Left lung (tissue), 10 donors: ENCODE data around the gene CACNA1A. TPM values are rescaled to one million over a fixed set of nuclear protein-coding genes. Genes with fewer than 3 reads are reported as not detected.

Source experiments
- ATAC-seq: fragments of 200-7000 bp; cut with Tn5 transposase; one replicate; pipeline ENCODE4 v1.9.1; 2020; ENCODE audit warnings: moderate library complexity
- DNase-seq, 4 donors: peaks; one replicate each; pipeline ENCODE4 v3.0.0-alpha.2; 2013 to 2020
- H3K27ac ChIP-seq, 2 donors: fragments of 200-600 bp; sonication (generic) in 1 of 2; one replicate each; pipeline versions ENCODE4 v1.5.0 to v1.8.0; 2020 to 2021
- H3K27me3 ChIP-seq, 2 donors: fragments of 200-600 bp; sonication (generic) in 1 of 2; one replicate each; pipeline versions ENCODE4 v1.5.0 to v1.8.0; 2020 to 2021
- H3K36me3 ChIP-seq, 2 donors: fragments of 200-600 bp; sonication (generic) in 1 of 2; one replicate each; pipeline versions ENCODE4 v1.5.0 to v1.8.0; 2020 to 2021
- H3K4me1 ChIP-seq, 2 donors: fragments of 200-600 bp; one replicate each; pipeline ENCODE4 v1.8.0; 2021
- H3K4me3 ChIP-seq, 2 donors: fragments of 200-600 bp; sonication (generic) in 1 of 2; one replicate each; pipeline versions ENCODE4 v1.5.0 to v1.8.0; 2020 to 2021; ENCODE audit warnings: mild to moderate bottlenecking in 1 of 2
- H3K9me3 ChIP-seq, 2 donors: fragments of 200-600 bp; sonication (generic) in 1 of 2; one replicate each; pipeline versions ENCODE4 v1.5.0 to v1.8.0; 2020 to 2021
- CTCF ChIP-seq, 2 donors: fragments of 200-600 bp; sonication (generic) in 1 of 2; IDR thresholded peaks; one replicate each; pipeline versions ENCODE4 v1.5.0 to v1.8.0; 2021; ENCODE audit warnings: antibody characterized with exemption in 2 of 2
- intact Hi-C, 2 donors: fragments of 100-400 bp; cut with DNase I; formaldehyde crosslinking; loops; one replicate each; pipeline versions ENCODE4 v1.11.2 to v1.14.2; 2022
- polyA plus RNA-seq, 6 donors: library from polyadenylated mRNA; unstranded; fragments of 120-200 nt; gene quantifications; one replicate each; pipeline ENCODE4 v1.2.1, GENCODE V29; 2013; ENCODE audit not compliant: insufficient read length in 6 of 6
- total RNA-seq, 2 donors: library from RNA; stranded (reverse); fragmentation: NEBNext Ultra II Directional; extraction: Animal tissue kit (Norgen Biotek cat#: 25700); gene quantifications; one replicate each; pipeline ENCODE4 v1.2.1, GENCODE V29; 2021
- donor health status: DM: no; HTN: yes; CAD: no.
- donor health status: DM: no; HTN: no; CAD: no.

CACNA1A gene
- total and polyA plus RNA-seq, 8 donors = 0.20 to 5.4 (median 3.9) TPM

- no peak for DNase-seq
- ATAC-seq = no peak
- Histone ChIP-seq H3K36me3 (no peaks in the 10 kb centered on the region), H3K9me3 (peaks cover 0 to 9% of the 10 kb centered on the region in 2 donors), H3K4me1 (no peaks in the 10 kb centered on the region), H3K4me3 (no peak overlapping the region), H3K27ac (no peak overlapping the region), H3K27me3 (peaks cover 0 to 31% of the 10 kb centered on the region in 2 donors)
- no peak for TF ChIP-seq CTCF (IDR thresholded peaks at IDR 0.05)
- intact Hi-C loops = no loop called here
Observed at GRCh38 chr19:13398182-13398581, 108.1 kb downstream of the CACNA1A start.

GRCh38 chr19:13396250-13397080 lies 109.8 kb downstream of the CACNA1A start:
- H3K27me3 ChIP-seq = peaks cover 0 to 47% of the 10 kb centered on the region in 2 donors
- ATAC-seq (peak; percentile 67), DNase-seq (peak in 2 of 4 donors; percentile 3 to 45)
- no peaks in the 10 kb centered on the region for H3K36me3 ChIP-seq
- TF ChIP-seq CTCF (IDR thresholded peaks at IDR 0.05) = no peak
- H3K4me1 ChIP-seq = no peaks in the 10 kb centered on the region
- intact Hi-C loops = no loop called here
- peaks cover 0 to 5% of the 10 kb centered on the region in 2 donors for H3K9me3 ChIP-seq
- H3K4me3 ChIP-seq = no peak overlapping the region
- H3K27ac ChIP-seq = no peak overlapping the region

- intact Hi-C loops = no loop called here
- H3K36me3 ChIP-seq = no peaks in the 10 kb centered on the region
- no peak overlapping the region for H3K27ac ChIP-seq
- DNase-seq (no peak), ATAC-seq (no peak)
- no peak overlapping the region for H3K4me3 ChIP-seq
- no peak for TF ChIP-seq CTCF (IDR thresholded peaks at IDR 0.05)
- no peaks in the 10 kb centered on the region for H3K4me1 ChIP-seq
- no peaks in the 10 kb centered on the region for H3K9me3 ChIP-seq
- no peaks in the 10 kb centered on the region for H3K27me3 ChIP-seq
Observed at GRCh38 chr19:13382633-13382938, 123.7 kb downstream of the CACNA1A start.

- Histone ChIP-seq H3K4me1 (no peaks in the 10 kb centered on the region), H3K4me3 (no peak overlapping the region), H3K36me3 (no peaks in the 10 kb centered on the region), H3K9me3 (no peaks in the 10 kb centered on the region), H3K27ac (no peak overlapping the region), H3K27me3 (no peaks in the 10 kb centered on the region)
- intact Hi-C loops = no loop called here
- TF ChIP-seq CTCF (IDR thresholded peaks at IDR 0.05) = no peak
- DNase-seq (no peak), ATAC-seq (peak; percentile 12)
Observed at GRCh38 chr19:13381827-13382632, 124.2 kb downstream of the CACNA1A start.

- DNase-seq (no peak), ATAC-seq (no peak)
- Histone ChIP-seq H3K36me3 (no peaks in the 10 kb centered on the region), H3K4me1 (no peaks in the 10 kb centered on the region), H3K27me3 (no peaks in the 10 kb centered on the region), H3K9me3 (peaks cover 0 to 5% of the 10 kb centered on the region in 2 donors), H3K4me3 (no peak overlapping the region), H3K27ac (no peak overlapping the region)
- intact Hi-C loops = no loop called here
- TF ChIP-seq CTCF (IDR thresholded peaks at IDR 0.05) = no peak
Observed at GRCh38 chr19:13376537-13376936, 129.7 kb downstream of the CACNA1A start.
